ENCODE results near the gene YPEL1.

Gene YPEL1

GRCh38 chr22:21688706-21689381 lies 46.8 kb downstream of the YPEL1 start:
- peak overlapping the region in 10 of 11 experiments; percentile 4 to 62 (median 52); a peak in 19 of 22 replicates for H3K9ac ChIP-seq
- peak overlapping the region; percentile 74 to 94 (median 89) for H3K4me2 ChIP-seq
- peaks cover 46 to 72% (median 57%) of the 10 kb centered on the region in 10 experiments for H3K4me1 ChIP-seq
- H3K27me3 ChIP-seq: no peaks in the 10 kb centered on the region
- no peak for TF ChIP-seq Cebpa-rat (IDR thresholded peaks at IDR 0.05)
- H3K27ac ChIP-seq: peak overlapping the region in 10 of 11 experiments; percentile 3 to 70 (median 53); a peak in 17 of 22 replicates
- peak overlapping the region in 3 of 10 experiments; percentile 8 to 33 (median 23); a peak in 4 of 20 replicates for H3K4me3 ChIP-seq
- H3K9me3 ChIP-seq (replicated peaks in 1 of 11): no peaks in the 10 kb centered on the region
- H4K20me1 ChIP-seq: peaks cover 0 to 60% (median 19%) of the 10 kb centered on the region in 11 experiments; a peak in 12 of 22 replicates
- H3K36me3 ChIP-seq: peaks cover 51 to 75% (median 59%) of the 10 kb centered on the region in 11 experiments

GRCh38 chr22:21688341-21688705 lies 47.3 kb downstream of the YPEL1 start:
- peaks cover 46 to 71% (median 57%) of the 10 kb centered on the region in 10 experiments for H3K4me1 ChIP-seq
- TF ChIP-seq Cebpa-rat (IDR thresholded peaks at IDR 0.05): no peak

GRCh38 chr22:21687685-21688259 lies 47.8 kb downstream of the YPEL1 start:
- Histone ChIP-seq H3K9ac (peak overlapping the region in 10 of 11 experiments; percentile 23 to 62 (median 52); a peak in 18 of 22 replicates), H3K9me3 (replicated peaks in 1 of 11) (no peaks in the 10 kb centered on the region), H3K27me3 (no peaks in the 10 kb centered on the region), H3K4me1 (peaks cover 46 to 74% (median 59%) of the 10 kb centered on the region in 10 experiments), H3K4me3 (peak overlapping the region in 2 of 10 experiments; percentile 8 to 33; a peak in 1 of 20 replicates), H4K20me1 (peaks cover 0 to 64% (median 20%) of the 10 kb centered on the region in 11 experiments; a peak in 12 of 22 replicates), H3K27ac (peak overlapping the region in 7 of 11 experiments; percentile 48 to 70 (median 64); a peak in 14 of 22 replicates), H3K4me2 (peak overlapping the region; percentile 74 to 94 (median 89)), H3K36me3 (peaks cover 51 to 75% (median 60%) of the 10 kb centered on the region in 11 experiments)
- no peak for TF ChIP-seq Cebpa-rat (IDR thresholded peaks at IDR 0.05)

More at GRCh38 chr22:21688341-21688705, 47.3 kb downstream of the YPEL1 start:
- H3K27me3 ChIP-seq: no peaks in the 10 kb centered on the region
- H4K20me1 ChIP-seq: peaks cover 0 to 60% (median 19%) of the 10 kb centered on the region in 11 experiments; a peak in 12 of 22 replicates
- H3K27ac ChIP-seq: peak overlapping the region in 9 of 11 experiments; percentile 20 to 70 (median 56); a peak in 17 of 22 replicates
- peaks cover 51 to 75% (median 59%) of the 10 kb centered on the region in 11 experiments for H3K36me3 ChIP-seq
- H3K4me2 ChIP-seq: peak overlapping the region; percentile 74 to 94 (median 89)
- peak overlapping the region in 3 of 10 experiments; percentile 8 to 33 (median 23); a peak in 4 of 20 replicates for H3K4me3 ChIP-seq
- H3K9ac ChIP-seq: peak overlapping the region in 10 of 11 experiments; percentile 23 to 62 (median 52); a peak in 19 of 22 replicates
- H3K9me3 ChIP-seq (replicated peaks in 1 of 11): no peaks in the 10 kb centered on the region

- Histone ChIP-seq H4K20me1 (peaks cover 0 to 74% (median 28%) of the 10 kb centered on the region in 11 experiments; a peak in 15 of 22 replicates), H3K4me3 (no peak overlapping the region), H3K4me1 (peaks cover 52 to 75% (median 66%) of the 10 kb centered on the region in 10 experiments), H3K9me3 (replicated peaks in 1 of 11) (no peaks in the 10 kb centered on the region), H3K9ac (no peak overlapping the region), H3K36me3 (peaks cover 57 to 77% (median 65%) of the 10 kb centered on the region in 11 experiments), H3K4me2 (peak overlapping the region in 10 of 11 experiments; percentile 74 to 94 (median 88); a peak in 14 of 22 replicates), H3K27ac (peak overlapping the region in 1 of 11 experiments; percentile 7; a peak in 2 of 22 replicates), H3K27me3 (no peaks in the 10 kb centered on the region)
- TF ChIP-seq Cebpa-rat (IDR thresholded peaks at IDR 0.05): no peak
Observed at GRCh38 chr22:21686634-21687393, 48.8 kb downstream of the YPEL1 start.

- no peaks in the 10 kb centered on the region for H3K9me3 ChIP-seq (replicated peaks in 1 of 11)
Observed at GRCh38 chr22:21686193-21686608, 49.4 kb downstream of the YPEL1 start.

GRCh38 chr22:21685164-21685513 lies 50.5 kb downstream of the YPEL1 start:
- Histone ChIP-seq H3K4me1 (peaks cover 42 to 71% (median 63%) of the 10 kb centered on the region in 10 experiments), H3K9ac (no peak overlapping the region), H3K27me3 (no peaks in the 10 kb centered on the region), H4K20me1 (peaks cover 0 to 87% (median 36%) of the 10 kb centered on the region in 11 experiments; a peak in 15 of 22 replicates), H3K36me3 (peaks cover 62 to 83% (median 70%) of the 10 kb centered on the region in 11 experiments), H3K9me3 (replicated peaks in 1 of 11) (no peaks in the 10 kb centered on the region), H3K27ac (no peak overlapping the region), H3K4me2 (no peak overlapping the region), H3K4me3 (no peak overlapping the region)
- TF ChIP-seq Cebpa-rat (IDR thresholded peaks at IDR 0.05): no peak

More at GRCh38 chr22:21686193-21686608, 49.4 kb downstream of the YPEL1 start:
- Histone ChIP-seq H3K27ac (peak overlapping the region in 1 of 11 experiments; percentile 7; a peak in 2 of 22 replicates), H3K4me3 (no peak overlapping the region), H3K9ac (no peak overlapping the region), H3K36me3 (peaks cover 59 to 77% (median 66%) of the 10 kb centered on the region in 11 experiments), H4K20me1 (peaks cover 0 to 80% (median 32%) of the 10 kb centered on the region in 11 experiments; a peak in 15 of 22 replicates), H3K4me1 (peaks cover 52 to 75% (median 67%) of the 10 kb centered on the region in 10 experiments), H3K27me3 (no peaks in the 10 kb centered on the region), H3K4me2 (0 out of 22 replicates have a peak overlapping the region, but pooled peaks of 1 of the 11 experiments have one; percentile 88)
- TF ChIP-seq Cebpa-rat (IDR thresholded peaks at IDR 0.05): no peak

GRCh38 chr22:21684492-21685163 lies 51.0 kb downstream of the YPEL1 start:
- H3K9ac ChIP-seq: no peak overlapping the region
- no peak overlapping the region for H3K4me3 ChIP-seq
- peaks cover 62 to 86% (median 70%) of the 10 kb centered on the region in 11 experiments for H3K36me3 ChIP-seq
- no peak for TF ChIP-seq Cebpa-rat (IDR thresholded peaks at IDR 0.05)
- peaks cover 0 to 88% (median 32%) of the 10 kb centered on the region in 11 experiments; a peak in 15 of 22 replicates for H4K20me1 ChIP-seq
- H3K4me2 ChIP-seq: no peak overlapping the region
- no peak overlapping the region for H3K27ac ChIP-seq
- H3K4me1 ChIP-seq: peaks cover 37 to 67% (median 60%) of the 10 kb centered on the region in 10 experiments
- no peaks in the 10 kb centered on the region for H3K27me3 ChIP-seq
- H3K9me3 ChIP-seq (replicated peaks in 1 of 11): no peaks in the 10 kb centered on the region

- Histone ChIP-seq H3K36me3 (peaks cover 62 to 94% (median 73%) of the 10 kb centered on the region in 11 experiments), H3K9ac (no peak overlapping the region), H4K20me1 (peaks cover 0 to 81% (median 24%) of the 10 kb centered on the region in 11 experiments; a peak in 15 of 22 replicates), H3K4me2 (no peak overlapping the region), H3K4me1 (peaks cover 25 to 55% (median 47%) of the 10 kb centered on the region in 10 experiments), H3K27ac (peak overlapping the region in 1 of 11 experiments; percentile 12; a peak in 1 of 22 replicates), H3K4me3 (no peak overlapping the region), H3K27me3 (no peaks in the 10 kb centered on the region), H3K9me3 (replicated peaks in 1 of 11) (no peaks in the 10 kb centered on the region)
- TF ChIP-seq Cebpa-rat (IDR thresholded peaks at IDR 0.05): no peak
Observed at GRCh38 chr22:21683401-21683811, 52.2 kb downstream of the YPEL1 start.

Measured in BLaER1 treated with 17β-estradiol and CSF1 and Interleukin-3, amounts not matched to agents 10 nM and 100 nM (cell line).